Natural killer cell treated with Interleukin-12 subunit alpha and Interleukin-12 subunit beta and Interleukin-15 and Interleukin-18, amount 100 ng/mL, for 72 hours (primary cell): ENCODE data around the gene BTBD9. TPM values are rescaled to one million over a fixed set of nuclear protein-coding genes. Genes with fewer than 3 reads are reported as not detected.

Experiments
- ATAC-seq, 2 donors: fragments of 150-1000 bp; cut with Tn5 transposase in 1 of 2; sonication (Bioruptor Pico), chemical (Tn5 transposase) in 1 of 2; 2 replicates each; pipeline ENCODE4 v1.10.0; 2021
- DNase-seq: peaks from one replicate; pipeline ENCODE4 v3.0.0; 2022; ENCODE audit warnings: low spot score
- H3K27ac Mint-ChIP-seq, 2 donors: 1 replicate in 1 of 2; 2 replicates in 1 of 2; pipeline ENCODE4 v1.8.0; 2022; ENCODE audit warnings: mixed read lengths in 2 of 2, mild to moderate bottlenecking in 1 of 2, moderate library complexity in 1 of 2
- H3K27me3 Mint-ChIP-seq, 2 donors: 1 replicate in 1 of 2; 2 replicates in 1 of 2; pipeline ENCODE4 v1.8.0; 2022; ENCODE audit warnings: mixed read lengths in 2 of 2
- H3K36me3 Mint-ChIP-seq: one replicate; pipeline ENCODE4 v1.8.0; 2022; ENCODE audit warnings: mixed read lengths
- H3K4me1 Mint-ChIP-seq, 2 donors: 1 replicate in 1 of 2; 2 replicates in 1 of 2; pipeline ENCODE4 v1.8.0; 2022; ENCODE audit warnings: low read depth in 2 of 2, mixed read lengths in 2 of 2, mild to moderate bottlenecking in 1 of 2
- H3K4me3 Mint-ChIP-seq: one replicate; pipeline ENCODE4 v1.8.0; 2022; ENCODE audit warnings: mixed read lengths
- H3K9me3 Mint-ChIP-seq: 2 replicates; pipeline ENCODE4 v1.8.0; 2022; ENCODE audit warnings: mixed read lengths
- total RNA-seq, 2 donors: library from RNA; stranded (reverse); gene quantifications; one replicate each; pipeline ENCODE4 v1.2.3, GENCODE V29; 2022

Gene BTBD9
- total RNA-seq, 2 donors from 2014 or later: 27.7 to 34.2 TPM

DNA sequence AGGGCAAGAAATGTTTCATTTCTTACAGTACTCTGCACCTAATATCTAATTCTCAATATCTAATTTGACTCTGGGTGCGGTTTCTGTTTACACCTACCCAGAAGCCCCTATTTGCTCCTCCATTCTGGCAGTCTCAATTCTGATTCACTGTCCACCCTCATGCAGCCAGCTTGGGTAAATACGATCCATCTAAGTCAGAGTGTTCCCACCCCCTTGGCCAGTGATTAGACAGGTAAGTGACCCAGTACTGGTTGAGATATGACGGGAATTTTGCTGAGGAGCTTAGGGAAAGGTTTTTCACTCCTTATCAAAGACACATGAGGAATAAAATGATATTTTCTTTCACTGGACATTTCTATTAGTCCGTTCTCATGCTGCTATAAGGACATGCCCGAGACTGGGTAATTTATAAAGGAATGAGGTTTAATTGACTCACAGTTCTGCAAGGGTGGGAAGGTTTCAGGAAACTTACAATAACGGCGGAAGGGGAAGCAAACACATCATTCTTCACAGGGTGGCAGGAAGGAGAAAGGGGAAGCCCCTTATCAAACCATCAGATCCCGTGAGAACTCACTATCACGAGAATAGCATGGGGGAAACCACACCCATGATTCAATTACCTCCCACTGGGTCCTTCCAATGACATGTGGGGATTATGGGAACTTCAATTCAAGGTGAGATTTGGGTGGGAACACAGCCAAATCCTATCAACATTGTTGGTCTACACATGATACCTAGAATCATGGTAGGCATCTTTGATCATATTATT, 33.9 kb upstream of the BTBD9 start:
- DNase-seq: no peak
- Mint-ChIP-seq H3K9me3 (no peaks in the 10 kb centered on the region), H3K4me3 (peak overlapping the region; percentile 56), H3K36me3 (peaks cover 26% of the 10 kb centered on the region), H3K27ac (peak overlapping the region; percentile 68 to 70), H3K27me3 (no peaks in the 10 kb centered on the region), H3K4me1 (peaks cover 33 to 34% of the 10 kb centered on the region in 2 donors)
- peak; percentile 53 to 56 for ATAC-seq

DNA sequence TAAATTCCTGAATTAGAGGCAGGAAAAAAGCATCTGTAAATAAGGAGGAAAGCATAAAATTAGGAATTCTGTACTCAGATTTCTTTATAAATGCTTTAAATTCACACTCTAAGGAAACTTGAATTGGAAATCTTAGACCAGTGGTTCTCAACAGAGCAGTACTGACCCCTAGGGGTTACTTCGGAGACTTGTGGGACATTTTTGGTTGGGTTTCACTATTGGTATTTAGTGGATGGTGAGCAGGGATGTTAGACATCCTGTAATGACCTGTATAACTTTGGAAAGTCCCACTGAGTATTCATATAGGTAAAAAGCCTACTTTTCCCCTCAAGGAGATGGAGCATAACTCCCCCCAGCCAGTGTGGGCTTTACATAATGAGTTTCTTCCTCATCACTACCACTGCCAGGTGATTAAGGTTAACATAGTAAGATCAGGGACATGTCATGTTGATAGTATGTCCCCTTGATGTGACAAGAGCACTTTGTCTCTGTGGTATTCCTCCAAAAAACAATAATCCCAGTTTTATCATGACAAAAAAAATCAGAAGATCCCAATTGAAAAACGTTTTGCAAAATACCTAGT, 32.2 kb upstream of the BTBD9 start:
- peaks cover 19% of the 10 kb centered on the region for H3K36me3 Mint-ChIP-seq
- no peaks in the 10 kb centered on the region for H3K9me3 Mint-ChIP-seq
- H3K4me3 Mint-ChIP-seq: peak overlapping the region; percentile 43
- ATAC-seq (peak; percentile 93 to 95), DNase-seq (no peak)
- no peaks in the 10 kb centered on the region for H3K27me3 Mint-ChIP-seq
- H3K27ac Mint-ChIP-seq: peak overlapping the region; percentile 35 to 42
- H3K4me1 Mint-ChIP-seq: peaks cover 29 to 33% of the 10 kb centered on the region in 2 donors

- no peaks in the 10 kb centered on the region for H3K9me3 Mint-ChIP-seq
- H3K27me3 Mint-ChIP-seq: no peaks in the 10 kb centered on the region
- H3K27ac Mint-ChIP-seq: peak overlapping the region; percentile 48 to 50
- peak overlapping the region; percentile 20 for H3K4me3 Mint-ChIP-seq
- H3K36me3 Mint-ChIP-seq: no peaks in the 10 kb centered on the region
- peaks cover 16 to 18% of the 10 kb centered on the region in 2 donors for H3K4me1 Mint-ChIP-seq
- ATAC-seq: peak; percentile 50 to 54
- no peak for DNase-seq
Measured at GRCh38 chr6:38658418-38659167, 18.9 kb upstream of the BTBD9 start.

- no peak for ATAC-seq
- DNase-seq: no peak
- H3K27ac Mint-ChIP-seq: no peak overlapping the region
- H3K36me3 Mint-ChIP-seq: no peaks in the 10 kb centered on the region
- no peaks in the 10 kb centered on the region for H3K9me3 Mint-ChIP-seq
- H3K4me1 Mint-ChIP-seq: peaks cover 16 to 18% of the 10 kb centered on the region in 2 donors
- H3K27me3 Mint-ChIP-seq: no peaks in the 10 kb centered on the region
- no peak overlapping the region for H3K4me3 Mint-ChIP-seq
Measured at GRCh38 chr6:38656896-38657295, 17.2 kb upstream of the BTBD9 start.

DNA sequence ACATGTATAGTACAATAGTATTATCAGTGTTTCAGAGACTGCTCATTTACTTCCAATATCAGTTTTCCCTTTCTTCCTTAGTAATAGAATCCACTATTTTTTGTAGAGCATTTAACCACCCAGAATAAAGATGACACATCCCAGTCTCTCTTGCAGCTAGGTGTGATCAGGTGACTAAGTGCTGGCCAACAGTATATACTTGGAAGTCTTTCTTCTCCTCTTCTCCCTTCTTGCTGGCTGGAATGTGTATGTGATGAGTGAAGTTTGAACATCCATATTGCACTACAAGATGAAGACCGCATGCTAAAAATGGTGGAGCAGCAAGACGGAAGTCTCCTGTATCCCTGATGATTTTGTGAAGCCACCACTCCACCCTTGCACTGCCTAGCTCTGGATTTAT, 14.5 kb upstream of the BTBD9 start:
- Mint-ChIP-seq H3K27ac (no peak overlapping the region), H3K27me3 (no peaks in the 10 kb centered on the region), H3K4me1 (peaks cover 9 to 12% of the 10 kb centered on the region in 2 donors), H3K9me3 (no peaks in the 10 kb centered on the region), H3K4me3 (no peak overlapping the region), H3K36me3 (no peaks in the 10 kb centered on the region)
- no peak for ATAC-seq
- no peak for DNase-seq

GRCh38 chr6:38651121-38651784, 11.5 kb upstream of the BTBD9 start:
- no peaks in the 10 kb centered on the region for H3K9me3 Mint-ChIP-seq
- DNase-seq (no peak), ATAC-seq (no peak)
- no peak overlapping the region for H3K4me3 Mint-ChIP-seq
- no peak overlapping the region for H3K27ac Mint-ChIP-seq
- peaks cover 0 to 4% of the 10 kb centered on the region in 2 donors for H3K4me1 Mint-ChIP-seq
- no peaks in the 10 kb centered on the region for H3K36me3 Mint-ChIP-seq
- H3K27me3 Mint-ChIP-seq: no peaks in the 10 kb centered on the region

GRCh38 chr6:38650207-38650752, 10.6 kb upstream of the BTBD9 start:
- no peaks in the 10 kb centered on the region for H3K36me3 Mint-ChIP-seq
- no peak for ATAC-seq
- H3K27ac Mint-ChIP-seq: no peak overlapping the region

DNA sequence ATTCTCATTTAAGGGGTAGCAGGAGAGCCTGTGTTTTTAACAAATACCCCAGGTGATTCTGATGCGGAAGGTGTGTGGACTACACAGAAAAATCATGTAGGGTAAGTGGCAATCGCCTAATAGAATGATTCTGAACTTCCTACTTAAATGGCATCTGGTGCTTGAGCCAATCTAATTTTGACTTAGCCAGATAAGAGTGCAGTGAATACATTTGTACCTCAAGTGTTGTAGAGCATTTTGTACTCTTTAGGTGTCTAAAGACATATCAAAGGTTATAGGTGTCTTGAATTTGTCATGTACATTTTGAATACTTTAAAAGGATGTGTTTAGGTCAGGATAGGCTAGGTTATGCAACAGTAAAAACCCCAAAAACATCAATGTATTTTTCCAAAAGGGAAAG, 10.0 kb upstream of the BTBD9 start:
- ATAC-seq (no peak), DNase-seq (no peak)
- Mint-ChIP-seq H3K27me3 (no peaks in the 10 kb centered on the region), H3K4me3 (no peak overlapping the region), H3K27ac (no peak overlapping the region), H3K36me3 (no peaks in the 10 kb centered on the region), H3K9me3 (no peaks in the 10 kb centered on the region), H3K4me1 (peaks cover 0 to 4% of the 10 kb centered on the region in 2 donors)

More at GRCh38 chr6:38650207-38650752, 10.6 kb upstream of the BTBD9 start:
- no peak for DNase-seq
- peaks cover 0 to 4% of the 10 kb centered on the region in 2 donors for H3K4me1 Mint-ChIP-seq
- no peak overlapping the region for H3K4me3 Mint-ChIP-seq
- no peaks in the 10 kb centered on the region for H3K9me3 Mint-ChIP-seq
- H3K27me3 Mint-ChIP-seq: no peaks in the 10 kb centered on the region

DNA sequence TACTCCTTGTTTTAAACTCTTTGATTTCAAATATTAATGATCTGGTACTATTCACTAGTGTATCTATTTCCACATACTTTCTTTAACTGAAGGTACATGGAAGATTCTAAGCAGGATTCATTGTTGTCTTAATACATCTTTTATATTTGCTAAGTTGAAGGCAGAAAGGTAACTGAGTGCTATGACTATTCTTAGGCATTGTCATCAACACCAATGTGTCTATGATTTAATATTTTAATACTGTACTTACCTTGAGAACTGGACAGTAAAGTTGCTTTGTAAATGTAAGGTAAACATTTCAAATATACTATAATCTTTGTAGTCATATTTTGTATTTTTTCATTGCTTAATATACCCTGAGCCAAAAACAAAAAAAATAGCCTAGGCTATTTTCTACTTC, 8.9 kb upstream of the BTBD9 start:
- DNase-seq (no peak), ATAC-seq (no peak)
- no peak overlapping the region for H3K27ac Mint-ChIP-seq
- no peaks in the 10 kb centered on the region for H3K36me3 Mint-ChIP-seq
- no peak overlapping the region for H3K4me3 Mint-ChIP-seq
- H3K27me3 Mint-ChIP-seq: no peaks in the 10 kb centered on the region
- no peaks in the 10 kb centered on the region for H3K9me3 Mint-ChIP-seq
- H3K4me1 Mint-ChIP-seq: peaks cover 0 to 4% of the 10 kb centered on the region in 2 donors

- H3K27me3 Mint-ChIP-seq: no peaks in the 10 kb centered on the region
- peaks cover 0 to 4% of the 10 kb centered on the region in 2 donors for H3K4me1 Mint-ChIP-seq
- DNase-seq (no peak), ATAC-seq (no peak)
- H3K27ac Mint-ChIP-seq: no peak overlapping the region
- H3K36me3 Mint-ChIP-seq: no peaks in the 10 kb centered on the region
- no peak overlapping the region for H3K4me3 Mint-ChIP-seq
- H3K9me3 Mint-ChIP-seq: no peaks in the 10 kb centered on the region
Measured at GRCh38 chr6:38646166-38646878, 6.6 kb upstream of the BTBD9 start.

- H3K36me3 Mint-ChIP-seq: no peaks in the 10 kb centered on the region
- ATAC-seq (no peak), DNase-seq (no peak)
- H3K9me3 Mint-ChIP-seq: no peaks in the 10 kb centered on the region
- peaks cover 9 to 12% of the 10 kb centered on the region in 2 donors for H3K4me1 Mint-ChIP-seq
- H3K27me3 Mint-ChIP-seq: no peaks in the 10 kb centered on the region
- H3K27ac Mint-ChIP-seq: no peak overlapping the region
- no peak overlapping the region for H3K4me3 Mint-ChIP-seq
Measured at GRCh38 chr6:38644951-38645350, 5.2 kb upstream of the BTBD9 start.

DNA sequence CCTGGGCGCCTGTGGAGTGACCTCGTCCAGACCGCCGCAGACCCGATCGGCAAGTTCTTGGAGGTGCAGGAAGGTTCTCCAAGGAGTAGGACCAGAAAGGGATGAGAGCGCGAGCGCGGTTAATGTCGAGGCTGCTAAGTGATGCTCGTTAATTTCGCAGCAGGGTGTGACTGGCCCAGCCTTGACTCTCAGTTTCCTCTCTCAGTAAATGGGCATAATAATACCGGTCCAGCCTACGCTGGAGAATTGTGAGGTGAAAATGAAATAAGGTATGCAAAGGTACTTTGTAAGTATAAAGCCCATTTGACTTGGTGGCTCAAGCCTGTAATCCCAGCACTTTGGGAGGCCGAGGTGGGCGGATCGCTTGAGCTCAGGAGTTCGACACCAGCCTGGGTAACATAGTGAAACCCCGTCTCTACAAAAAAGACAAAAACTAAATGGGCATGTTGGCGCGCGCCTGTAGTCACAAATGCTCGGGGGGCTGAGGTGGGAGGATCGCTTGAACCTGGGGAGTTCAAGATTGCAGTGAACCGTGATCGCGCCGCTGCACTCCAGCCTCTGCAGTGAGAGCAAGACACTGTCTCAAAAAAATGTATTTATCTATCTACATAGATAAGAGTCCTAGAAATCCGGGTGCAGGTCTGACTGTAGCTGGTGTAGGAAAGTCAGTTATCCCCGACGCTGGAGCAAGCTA, 634 bp upstream of the BTBD9 start:
- H3K27ac Mint-ChIP-seq: peak overlapping the region; percentile 72 to 82
- no peaks in the 10 kb centered on the region for H3K36me3 Mint-ChIP-seq
- H3K4me3 Mint-ChIP-seq: peak overlapping the region; percentile 78
- peaks cover 36 to 44% of the 10 kb centered on the region in 2 donors for H3K4me1 Mint-ChIP-seq
- H3K27me3 Mint-ChIP-seq: no peaks in the 10 kb centered on the region
- peak in 1 of 2 donors; percentile 15 for ATAC-seq
- peaks cover 3% of the 10 kb centered on the region for H3K9me3 Mint-ChIP-seq
- no peak for DNase-seq
